DND-41 (cell line): ENCODE measurements around the gene STK16.

ENCODE experiments used
- CTCF ChIP-seq: IDR thresholded peaks from 2 replicates; pipeline ENCODE4 v1.5.1; 2012; ENCODE audit warnings: borderline replicate concordance, low read length, moderate library complexity, mild to moderate bottlenecking; ENCODE audit not compliant: poor library complexity, severe bottlenecking; ENCODE audit errors: extremely low read depth
- EZH2 ChIP-seq: IDR thresholded peaks from 3 replicates; pipeline ENCODE4 v1.6.1; 2012; ENCODE audit warnings: borderline replicate concordance, low read depth, mild to moderate bottlenecking, moderate library complexity, low read length, inconsistent platforms; ENCODE audit not compliant: severe bottlenecking

DNA sequence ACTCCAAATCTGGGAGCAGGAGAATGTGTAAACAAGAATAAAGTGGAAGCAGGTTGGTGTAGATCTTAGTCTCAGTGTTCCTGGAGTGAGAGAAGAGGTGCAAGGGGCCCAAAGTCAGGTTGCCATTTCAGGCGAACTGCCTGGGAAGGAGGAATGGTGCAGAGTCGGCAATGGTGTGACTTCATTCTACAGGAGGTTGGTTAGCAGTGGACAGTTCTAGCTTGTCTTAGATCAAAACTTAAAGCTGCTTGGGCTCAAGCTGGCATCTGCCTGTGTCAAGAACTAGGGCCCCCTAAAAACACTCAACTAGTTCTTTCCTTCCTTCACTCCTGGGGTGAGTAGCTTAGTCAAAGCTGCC is 3.5 kb downstream of the STK16 start:
- TF ChIP-seq CTCF (no peak), EZH2 (no peak)
